Measurements from ENCODE around the gene YIF1B. TPM values are rescaled to one million over a fixed set of nuclear protein-coding genes. Genes with fewer than 3 reads are reported as not detected.
A peak's percentile ranks its signal among the peaks of the same experiment; 100 is the strongest.

Gene YIF1B
- total and polyA plus RNA-seq, 9 of the 15 experiments (the other 6 are each of a cell fraction or from before 2014, with no cell fraction given) = 8.5 to 586 (median 323) TPM

DNA sequence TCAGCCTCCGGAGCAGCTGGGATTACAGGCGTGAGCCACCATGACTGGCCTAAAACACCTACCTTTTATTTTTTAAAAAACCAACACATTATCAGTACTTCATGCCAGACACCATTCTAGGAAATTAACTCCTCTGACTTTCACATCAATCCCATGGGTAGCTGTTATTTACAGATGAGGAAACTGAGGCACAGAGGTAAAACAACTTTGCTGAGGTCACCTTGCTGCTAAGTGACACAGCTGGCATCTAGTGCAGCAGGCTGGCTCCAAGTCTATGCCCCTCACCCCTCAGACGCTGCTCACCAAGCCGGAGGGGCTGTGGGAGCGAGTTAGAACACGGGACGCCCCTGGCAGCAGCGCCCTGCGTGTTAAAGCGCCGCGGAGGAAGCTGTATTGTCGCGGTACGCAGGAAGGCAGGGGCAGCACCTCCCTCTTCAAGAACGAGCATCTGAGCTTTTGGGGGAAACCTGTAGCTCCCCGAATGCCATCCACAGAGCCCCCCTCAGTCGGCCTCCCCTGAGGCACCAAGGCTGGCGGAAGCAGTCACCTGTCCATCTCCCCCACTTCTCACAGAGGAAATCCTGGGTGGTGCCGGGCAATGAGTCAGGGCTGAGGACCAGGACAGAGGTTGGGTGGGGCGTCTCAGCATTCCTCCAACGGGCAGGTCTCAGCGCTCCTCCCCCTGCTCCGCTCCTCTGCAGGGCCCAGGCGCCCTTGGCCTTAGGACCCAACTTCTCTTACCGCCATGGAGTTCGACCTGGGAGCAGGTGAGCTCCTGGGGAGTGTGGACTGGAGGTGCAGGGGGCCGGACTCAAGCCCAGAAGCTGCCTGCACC, 12.0 kb downstream of the YIF1B start, which contains the start of gene C19orf33 (continued):
- TF ChIP-seq, protein P1, sequence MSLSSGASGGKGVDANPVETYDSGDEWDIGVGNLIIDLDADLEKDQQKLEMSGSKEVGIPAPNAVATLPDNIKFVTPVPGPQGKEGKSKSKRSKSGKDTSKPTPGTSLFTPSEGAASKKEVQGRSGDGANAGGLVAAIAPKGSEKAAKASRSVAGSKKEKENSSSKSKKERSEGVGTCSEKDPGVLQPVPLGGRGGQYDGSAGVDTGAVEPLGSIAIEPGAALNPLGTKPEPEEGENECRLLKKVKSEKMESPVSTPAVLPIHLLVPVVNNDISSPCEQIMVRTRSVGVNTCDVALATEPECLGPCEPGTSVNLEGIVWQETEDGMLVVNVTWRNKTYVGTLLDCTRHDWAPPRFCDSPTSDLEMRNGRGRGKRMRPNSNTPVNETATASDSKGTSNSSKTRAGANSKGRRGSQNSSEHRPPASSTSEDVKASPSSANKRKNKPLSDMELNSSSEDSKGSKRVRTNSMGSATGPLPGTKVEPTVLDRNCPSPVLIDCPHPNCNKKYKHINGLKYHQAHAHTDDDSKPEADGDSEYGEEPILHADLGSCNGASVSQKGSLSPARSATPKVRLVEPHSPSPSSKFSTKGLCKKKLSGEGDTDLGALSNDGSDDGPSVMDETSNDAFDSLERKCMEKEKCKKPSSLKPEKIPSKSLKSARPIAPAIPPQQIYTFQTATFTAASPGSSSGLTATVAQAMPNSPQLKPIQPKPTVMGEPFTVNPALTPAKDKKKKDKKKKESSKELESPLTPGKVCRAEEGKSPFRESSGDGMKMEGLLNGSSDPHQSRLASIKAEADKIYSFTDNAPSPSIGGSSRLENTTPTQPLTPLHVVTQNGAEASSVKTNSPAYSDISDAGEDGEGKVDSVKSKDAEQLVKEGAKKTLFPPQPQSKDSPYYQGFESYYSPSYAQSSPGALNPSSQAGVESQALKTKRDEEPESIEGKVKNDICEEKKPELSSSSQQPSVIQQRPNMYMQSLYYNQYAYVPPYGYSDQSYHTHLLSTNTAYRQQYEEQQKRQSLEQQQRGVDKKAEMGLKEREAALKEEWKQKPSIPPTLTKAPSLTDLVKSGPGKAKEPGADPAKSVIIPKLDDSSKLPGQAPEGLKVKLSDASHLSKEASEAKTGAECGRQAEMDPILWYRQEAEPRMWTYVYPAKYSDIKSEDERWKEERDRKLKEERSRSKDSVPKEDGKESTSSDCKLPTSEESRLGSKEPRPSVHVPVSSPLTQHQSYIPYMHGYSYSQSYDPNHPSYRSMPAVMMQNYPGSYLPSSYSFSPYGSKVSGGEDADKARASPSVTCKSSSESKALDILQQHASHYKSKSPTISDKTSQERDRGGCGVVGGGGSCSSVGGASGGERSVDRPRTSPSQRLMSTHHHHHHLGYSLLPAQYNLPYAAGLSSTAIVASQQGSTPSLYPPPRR (CRISPR knock-in tag; IDR thresholded peaks at IDR 0.05; ENCODE audit: borderline replicate concordance) = no peak
- no peak for TF ChIP-seq CTBP1 (IDR thresholded peaks at IDR 0.05; ENCODE audit: borderline replicate concordance)
- TF ChIP-seq NONO (IDR thresholded peaks at IDR 0.05; ENCODE audit: low read depth in 2 of 2, low read length in 1 of 2) = no peak
- no peak for TF ChIP-seq PCBP1 (IDR thresholded peaks at IDR 0.05; ENCODE audit: low read depth, low read length, poor library complexity, severe bottlenecking)
- TF ChIP-seq POLR2AphosphoS2 (IDR thresholded peaks at IDR 0.05; ENCODE audit: low read length) = peak; percentile 32; the same call in 1 of the 2 replicates
- TF ChIP-seq ZNF282 (CRISPR knock-in tag; IDR thresholded peaks at IDR 0.05) = no peak
- TF ChIP-seq HMG20B (CRISPR knock-in tag; IDR thresholded peaks at IDR 0.05) = no peak
- no peak for TF ChIP-seq SP2 (IDR thresholded peaks at IDR 0.05; ENCODE audit: extremely low read depth, low read depth, low read length, poor library complexity, severe bottlenecking)
- TF ChIP-seq LARP7 (IDR thresholded peaks at IDR 0.05) = no peak
- TF ChIP-seq, protein P2, sequence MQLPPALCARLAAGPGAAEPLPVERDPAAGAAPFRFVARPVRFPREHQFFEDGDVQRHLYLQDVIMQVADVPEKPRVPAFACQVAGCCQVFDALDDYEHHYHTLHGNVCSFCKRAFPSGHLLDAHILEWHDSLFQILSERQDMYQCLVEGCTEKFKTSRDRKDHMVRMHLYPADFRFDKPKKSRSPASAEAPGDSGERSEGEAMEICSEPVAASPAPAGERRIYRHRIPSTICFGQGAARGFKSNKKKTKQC (CRISPR knock-in tag; IDR thresholded peaks at IDR 0.05) = no peak
- TF ChIP-seq POLR2G (IDR thresholded peaks at IDR 0.05; ENCODE audit: low read depth, low read length) = peak; percentile 85
- TF ChIP-seq BCOR (IDR thresholded peaks at IDR 0.05) = 0 out of 2 replicates have a peak, but pooled peaks have one; percentile 9
- TF ChIP-seq, protein P3, sequence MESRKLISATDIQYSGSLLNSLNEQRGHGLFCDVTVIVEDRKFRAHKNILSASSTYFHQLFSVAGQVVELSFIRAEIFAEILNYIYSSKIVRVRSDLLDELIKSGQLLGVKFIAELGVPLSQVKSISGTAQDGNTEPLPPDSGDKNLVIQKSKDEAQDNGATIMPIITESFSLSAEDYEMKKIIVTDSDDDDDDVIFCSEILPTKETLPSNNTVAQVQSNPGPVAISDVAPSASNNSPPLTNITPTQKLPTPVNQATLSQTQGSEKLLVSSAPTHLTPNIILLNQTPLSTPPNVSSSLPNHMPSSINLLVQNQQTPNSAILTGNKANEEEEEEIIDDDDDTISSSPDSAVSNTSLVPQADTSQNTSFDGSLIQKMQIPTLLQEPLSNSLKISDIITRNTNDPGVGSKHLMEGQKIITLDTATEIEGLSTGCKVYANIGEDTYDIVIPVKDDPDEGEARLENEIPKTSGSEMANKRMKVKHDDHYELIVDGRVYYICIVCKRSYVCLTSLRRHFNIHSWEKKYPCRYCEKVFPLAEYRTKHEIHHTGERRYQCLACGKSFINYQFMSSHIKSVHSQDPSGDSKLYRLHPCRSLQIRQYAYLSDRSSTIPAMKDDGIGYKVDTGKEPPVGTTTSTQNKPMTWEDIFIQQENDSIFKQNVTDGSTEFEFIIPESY (CRISPR knock-in tag; IDR thresholded peaks at IDR 0.05) = peak; percentile 77; the same call in 1 of the 2 replicates
- TF ChIP-seq ZNF408 (CRISPR knock-in tag; IDR thresholded peaks at IDR 0.05; ENCODE audit: low read depth) = no peak
- no peak for TF ChIP-seq BRD4 (IDR thresholded peaks at IDR 0.05)
- TF ChIP-seq, protein P4, sequence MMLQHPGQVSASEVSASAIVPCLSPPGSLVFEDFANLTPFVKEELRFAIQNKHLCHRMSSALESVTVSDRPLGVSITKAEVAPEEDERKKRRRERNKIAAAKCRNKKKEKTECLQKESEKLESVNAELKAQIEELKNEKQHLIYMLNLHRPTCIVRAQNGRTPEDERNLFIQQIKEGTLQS (IDR thresholded peaks at IDR 0.05) = no peak
- TF ChIP-seq, protein P4 (CRISPR knock-in tag; conservative IDR thresholded peaks at IDR 0.05) = no peak
- TF ChIP-seq TEAD4 (IDR thresholded peaks at IDR 0.05; ENCODE audit: low read length) = no peak
- no peak for TF ChIP-seq TEAD4 (CRISPR knock-in tag; IDR thresholded peaks at IDR 0.05; ENCODE audit: borderline replicate concordance)
- TF ChIP-seq ZNF133 (CRISPR knock-in tag; IDR thresholded peaks at IDR 0.05) = no peak
- no peak for TF ChIP-seq KLF10 (CRISPR knock-in tag; IDR thresholded peaks at IDR 0.05)

Data from K562 (cell line).